COLO829 (cell line): ENCODE measurements around the gene SBNO2.

Experiments
- DNase-seq: peaks from one replicate; pipeline ENCODE4 v3.0.0; 2012; ENCODE audit warnings: low spot score

The SBNO2 gene

DNA sequence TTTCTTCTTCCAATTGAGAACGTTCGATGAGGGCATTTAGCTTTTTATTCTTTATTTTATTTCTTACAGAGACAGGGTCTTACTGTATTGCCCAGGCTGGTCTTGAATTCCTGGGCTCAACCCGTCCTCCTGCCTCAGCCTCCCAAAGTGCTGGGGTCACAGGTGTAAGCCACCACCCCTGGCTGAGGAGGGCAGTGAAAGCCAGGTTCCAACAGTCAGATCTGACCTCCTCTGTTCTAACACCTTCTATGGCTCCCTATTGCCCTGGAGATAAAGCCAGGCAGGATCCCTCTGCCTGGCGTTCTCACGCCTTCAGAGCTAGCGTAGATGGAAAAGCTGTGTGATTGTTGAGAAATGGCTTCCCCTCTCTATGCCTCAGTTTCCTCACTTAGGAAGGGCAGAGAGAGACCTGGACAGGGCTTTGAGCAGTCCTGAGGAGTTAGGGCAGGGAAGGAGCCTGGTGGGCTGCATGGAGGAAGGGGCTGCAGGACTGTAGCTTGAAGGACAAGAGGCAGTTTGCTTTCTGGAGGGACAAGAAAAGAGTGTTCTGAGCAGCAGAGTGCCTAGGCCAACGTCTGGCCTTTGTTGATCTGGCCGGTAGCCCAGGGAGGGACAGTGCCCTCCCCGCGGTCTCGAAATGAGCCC, 101.6 kb downstream of the SBNO2 start:
- DNase-seq = no peak

DNA sequence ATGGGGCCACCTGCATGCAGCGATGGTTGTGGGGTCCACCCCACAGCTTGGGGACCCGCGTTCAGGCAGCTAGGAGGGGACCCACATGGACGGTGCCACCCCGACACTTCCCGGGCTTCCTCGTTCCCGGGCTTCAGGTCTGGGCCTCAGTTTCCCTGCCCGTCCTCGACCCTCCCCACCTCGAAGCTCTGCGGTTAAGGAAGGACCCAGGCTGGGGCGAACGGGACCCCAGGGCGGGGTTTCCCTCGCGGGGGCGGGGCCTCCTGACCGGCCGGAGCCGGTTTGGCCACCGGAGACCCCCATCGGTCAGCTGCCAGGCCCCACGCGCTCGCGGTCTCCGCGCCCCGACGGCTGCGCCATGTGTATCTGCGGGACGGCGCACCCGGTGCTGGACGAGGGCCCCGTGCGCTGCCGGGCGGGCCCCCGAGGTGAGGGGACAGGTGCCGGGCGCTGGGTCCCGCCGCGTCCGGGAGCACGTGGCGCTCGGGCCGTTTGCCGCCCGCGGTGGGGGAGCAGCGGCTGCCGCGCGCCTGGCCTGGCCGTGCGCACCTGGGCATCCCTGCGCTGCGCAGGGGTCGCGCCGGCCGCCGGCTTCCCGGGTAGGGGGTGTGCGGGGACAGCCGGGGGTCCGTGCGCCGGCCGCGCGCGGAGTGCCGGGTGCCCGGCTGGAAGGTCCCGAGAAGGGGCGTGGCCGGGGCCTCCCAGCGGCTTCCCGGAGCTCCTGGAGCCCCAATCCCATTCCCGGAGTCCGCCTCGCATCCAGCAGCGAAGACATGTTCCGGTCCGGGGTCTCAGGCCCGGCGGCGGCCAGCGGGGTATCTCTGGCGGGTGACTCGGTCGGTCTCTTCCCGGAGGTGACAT, 102.9 kb downstream of the SBNO2 start:
- no peak for DNase-seq

DNA sequence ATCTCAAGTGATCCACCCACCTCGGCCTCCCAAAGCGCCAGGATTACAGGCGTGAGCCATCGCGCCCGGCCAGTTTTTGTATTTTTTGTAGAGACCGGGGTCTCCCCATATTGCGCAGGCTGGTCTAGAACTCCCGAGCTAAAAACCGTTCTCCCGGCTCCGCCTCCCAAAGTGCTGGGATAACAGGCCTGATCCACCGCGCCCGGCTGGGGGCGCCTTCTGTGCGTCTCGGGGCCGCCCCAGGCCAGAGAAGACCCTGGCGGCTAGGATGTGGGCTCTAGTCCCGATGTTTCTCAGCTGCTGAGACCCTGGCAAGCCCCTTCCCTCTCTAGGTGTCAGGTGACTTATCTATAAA, 103.5 kb downstream of the SBNO2 start:
- no peak for DNase-seq

DNA sequence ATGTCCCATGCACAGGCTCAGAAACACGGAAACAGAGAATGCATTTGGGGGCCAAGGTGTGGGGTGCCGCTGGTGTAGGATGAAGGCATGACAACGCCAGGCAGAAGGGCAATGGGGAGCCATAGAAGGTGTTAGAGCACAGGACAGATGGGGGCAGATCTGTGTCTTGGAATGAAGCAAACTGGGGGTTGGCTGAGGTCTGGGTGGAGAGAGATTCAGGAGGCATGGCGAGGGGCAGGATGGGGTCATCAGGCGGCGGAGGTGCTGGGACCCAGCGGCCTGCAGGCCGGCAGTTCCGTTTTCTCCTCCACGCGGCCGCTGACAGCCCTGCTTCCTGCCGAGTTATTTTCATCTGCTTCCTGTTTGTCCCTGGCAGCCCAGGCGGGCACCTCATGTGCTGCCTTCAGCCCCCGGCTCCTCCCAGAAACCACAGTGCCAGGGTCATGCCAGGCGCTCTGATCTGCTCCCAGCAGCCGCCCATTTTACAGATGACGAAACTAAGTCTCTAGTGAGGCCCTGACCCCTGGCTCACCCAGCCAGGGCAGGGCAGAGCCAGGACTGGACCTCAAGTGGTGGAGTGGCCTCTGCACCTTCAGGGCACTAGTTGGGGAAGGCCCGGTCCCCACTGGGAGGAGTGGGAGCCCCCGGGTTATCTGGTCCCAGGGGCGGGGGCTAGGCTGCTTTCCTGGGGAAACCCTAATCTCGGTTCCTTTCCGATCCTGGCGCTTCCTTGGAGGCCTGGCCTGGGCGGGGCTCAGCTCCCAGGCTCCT, 104.9 kb downstream of the SBNO2 start:
- no peak for DNase-seq

GRCh38 chr19:1068009-1069001, 105.8 kb downstream of the SBNO2 start:
- no peak for DNase-seq

DNA sequence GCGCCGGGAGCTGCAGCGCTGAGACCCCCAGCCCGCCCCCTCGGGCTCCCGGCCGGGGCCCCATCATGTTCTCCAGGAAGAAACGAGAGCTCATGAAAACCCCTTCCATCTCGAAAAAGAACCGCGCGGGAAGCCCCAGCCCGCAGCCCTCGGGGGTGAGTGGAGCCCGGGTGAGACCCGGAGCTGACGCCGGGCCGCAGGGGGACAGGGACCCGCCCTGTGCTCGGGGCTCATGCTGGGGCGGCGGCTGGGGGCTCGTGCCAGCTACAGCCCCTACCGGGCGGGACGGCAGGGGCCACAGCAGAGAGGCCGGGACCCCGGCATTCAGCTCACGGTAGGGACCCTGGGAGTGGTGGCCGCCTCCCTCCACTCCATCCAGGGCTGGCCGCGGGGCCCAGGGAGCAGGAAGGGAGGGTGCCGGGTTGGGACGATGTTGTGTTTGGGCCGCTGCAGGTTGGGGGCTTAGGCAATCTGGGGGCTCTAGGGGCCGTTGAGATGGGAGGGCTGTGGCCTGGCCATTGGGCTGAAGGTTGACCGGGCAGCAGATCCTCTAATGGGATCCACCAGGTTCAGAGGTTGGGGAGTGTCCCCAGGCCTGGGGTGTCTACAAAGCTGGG, 106.6 kb downstream of the SBNO2 start:
- no peak for DNase-seq

DNA sequence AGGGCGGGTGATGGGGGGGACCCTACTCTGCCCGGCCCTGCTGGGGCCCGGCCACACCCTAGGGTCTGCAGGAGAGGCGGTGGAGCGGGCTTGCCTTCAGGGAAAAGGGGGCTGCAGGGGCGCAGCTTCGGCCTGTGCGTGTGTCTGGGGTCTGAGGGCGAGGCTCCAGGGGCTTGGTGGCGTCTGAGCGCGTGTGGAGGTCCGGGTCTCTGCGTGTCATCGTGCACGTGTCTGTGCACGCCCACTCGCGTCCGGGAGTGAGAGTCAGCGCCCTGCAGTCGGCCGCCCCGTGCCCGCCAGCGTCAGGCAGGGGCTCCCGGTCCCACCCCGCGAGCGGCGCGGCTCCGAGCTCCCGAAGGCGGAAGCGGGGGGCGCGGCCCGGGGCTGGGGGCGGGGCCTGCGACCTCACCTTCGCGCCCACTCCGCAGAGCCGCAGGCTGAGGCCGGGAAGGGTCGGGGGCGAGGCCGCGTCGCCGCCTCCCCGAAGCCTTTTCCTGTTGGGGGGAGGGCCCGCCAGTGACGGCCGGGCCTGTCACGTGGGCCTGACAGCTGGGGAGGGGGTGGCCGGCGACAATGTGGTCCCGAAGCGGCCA, 107.2 kb downstream of the SBNO2 start, which contains the start of gene ARHGAP45:
Gene ARHGAP45 (plus strand): TSS at position 420 of the 593 bp plus-strand sequence. CDS start 239 bp downstream, outside the sequence.
- DNase-seq = no peak

DNA sequence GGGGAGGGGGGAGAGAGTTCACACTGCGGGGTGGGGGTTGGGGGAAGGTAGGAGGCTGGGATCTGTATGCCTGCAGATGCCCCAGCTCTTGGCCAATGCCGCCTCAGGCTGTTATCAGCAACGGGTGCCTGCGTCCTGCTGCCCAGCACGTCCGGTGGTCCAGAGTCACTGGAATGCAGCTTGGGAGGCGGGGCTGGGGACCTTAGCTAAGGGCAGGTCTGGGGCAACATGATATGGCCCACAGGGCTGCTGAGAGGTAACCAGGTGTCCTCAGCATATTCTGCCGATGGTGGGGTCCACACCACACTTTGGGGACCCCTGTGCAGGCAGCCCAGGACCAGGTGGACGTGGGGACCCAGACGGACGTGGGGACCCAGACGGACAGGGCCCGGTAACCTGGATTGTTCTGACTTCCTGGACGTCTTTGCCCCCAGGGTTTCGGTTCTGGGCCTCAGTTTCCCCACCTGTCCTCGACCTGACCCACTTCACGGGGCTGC, 107.8 kb downstream of the SBNO2 start:
- no peak for DNase-seq

DNA sequence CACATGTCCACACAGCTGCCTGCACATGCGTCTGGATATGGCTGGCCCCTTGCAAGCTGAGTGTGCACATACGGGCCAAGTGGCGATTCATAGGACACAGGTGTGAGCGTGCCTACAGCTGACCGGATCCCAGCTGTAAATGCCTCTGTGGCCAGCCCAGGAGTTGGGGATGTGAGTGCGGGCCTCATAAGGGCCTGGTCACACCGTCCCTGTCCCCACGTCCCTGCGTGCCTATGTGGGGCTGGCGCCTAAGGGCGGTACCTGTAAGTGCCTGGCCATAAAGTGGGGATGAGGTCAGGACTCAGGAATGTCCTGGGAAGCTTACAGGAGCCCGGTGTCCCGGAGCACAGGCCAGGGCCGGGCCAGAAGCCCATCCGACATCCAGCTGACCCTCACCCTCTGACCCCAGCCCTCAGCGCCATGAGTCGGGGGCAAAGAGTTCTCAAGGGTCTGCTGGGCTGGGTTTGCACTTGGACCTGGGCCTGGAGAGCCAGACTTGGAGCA, 108.4 kb downstream of the SBNO2 start:
- DNase-seq = no peak

DNA sequence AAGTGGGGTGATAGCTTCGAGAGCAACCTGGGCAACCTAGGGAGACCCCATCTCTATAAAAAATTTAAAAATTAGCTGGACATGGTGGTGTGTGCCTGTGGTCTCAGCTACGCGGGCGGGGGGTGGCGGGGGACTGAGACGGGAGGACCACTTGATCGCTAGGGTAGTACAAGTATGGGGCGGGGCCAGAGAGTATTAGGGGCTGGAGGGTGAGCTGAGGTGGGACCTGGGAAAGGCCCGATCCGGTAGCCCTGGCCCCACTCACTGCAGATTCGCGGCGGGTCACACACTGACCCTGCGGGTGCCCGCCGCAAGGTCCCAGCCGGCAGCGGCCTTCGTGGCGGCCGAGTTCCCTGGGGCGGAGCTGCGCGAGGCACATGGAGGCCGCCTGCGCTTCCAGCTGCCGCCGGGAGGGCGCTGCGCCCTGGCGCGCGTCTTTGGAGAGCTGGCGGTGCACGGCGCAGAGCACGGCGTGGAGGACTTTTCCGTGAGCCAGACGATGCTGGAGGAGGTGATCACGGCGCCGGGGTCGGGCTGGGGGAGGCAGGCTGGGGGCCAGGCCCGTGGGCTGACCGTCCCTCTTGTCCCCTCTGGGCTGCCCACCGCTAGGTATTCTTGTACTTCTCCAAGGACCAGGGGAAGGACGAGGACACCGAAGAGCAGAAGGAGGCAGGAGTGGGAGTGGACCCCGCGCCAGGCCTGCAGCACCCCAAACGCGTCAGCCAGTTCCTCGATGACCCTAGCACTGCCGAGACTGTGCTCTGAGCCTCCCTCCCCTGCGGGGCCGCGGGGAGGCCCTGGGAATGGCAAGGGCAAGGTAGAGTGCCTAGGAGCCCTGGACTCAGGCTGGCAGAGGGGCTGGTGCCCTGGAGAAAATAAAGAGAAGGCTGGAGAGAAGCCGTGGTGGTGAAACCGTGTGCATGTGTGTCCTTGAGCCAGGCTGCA, 109.1 kb downstream of the SBNO2 start:
- DNase-seq = no peak

DNA sequence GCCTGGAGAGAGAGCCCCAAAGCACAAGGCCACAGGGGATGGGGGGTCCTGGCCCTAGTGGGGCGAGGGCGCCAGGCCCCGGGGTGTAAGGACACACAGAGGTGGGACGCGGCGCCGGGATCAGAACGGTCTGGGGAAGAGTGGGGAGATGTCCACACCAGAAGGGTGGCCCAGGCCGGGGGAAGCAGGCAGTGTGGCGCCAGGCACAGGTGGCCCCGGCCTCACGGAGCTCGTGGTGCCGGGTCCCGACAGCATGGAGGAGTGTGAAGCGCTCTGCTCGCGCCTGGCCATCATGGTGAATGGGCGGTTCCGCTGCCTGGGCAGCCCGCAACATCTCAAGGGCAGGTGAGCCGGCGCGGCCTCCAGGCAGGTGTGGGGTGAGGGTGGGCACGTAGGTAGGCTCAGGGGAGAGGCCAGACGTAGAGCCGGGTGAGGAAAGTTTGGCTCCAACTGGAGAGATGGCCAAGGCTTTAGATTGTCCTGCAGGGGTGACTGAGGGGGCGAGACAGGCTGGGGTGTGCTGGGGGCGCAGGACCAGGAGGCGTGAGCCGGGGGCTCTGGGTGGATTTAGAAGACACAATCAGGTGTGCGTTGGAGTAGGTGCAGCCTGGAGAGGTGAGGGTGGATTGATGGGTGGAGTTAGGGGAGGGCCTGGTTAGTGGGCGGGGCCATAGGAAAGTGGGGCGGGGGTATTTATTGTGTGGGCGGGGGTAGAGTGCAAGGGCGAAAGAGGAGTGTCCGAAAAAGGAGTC, 110.0 kb downstream of the SBNO2 start:
- DNase-seq = no peak

- peak; percentile 60 for DNase-seq
These were observed 110.8 kb downstream of the SBNO2 start for GRCh38 chr19:1063030-1063908.

DNA sequence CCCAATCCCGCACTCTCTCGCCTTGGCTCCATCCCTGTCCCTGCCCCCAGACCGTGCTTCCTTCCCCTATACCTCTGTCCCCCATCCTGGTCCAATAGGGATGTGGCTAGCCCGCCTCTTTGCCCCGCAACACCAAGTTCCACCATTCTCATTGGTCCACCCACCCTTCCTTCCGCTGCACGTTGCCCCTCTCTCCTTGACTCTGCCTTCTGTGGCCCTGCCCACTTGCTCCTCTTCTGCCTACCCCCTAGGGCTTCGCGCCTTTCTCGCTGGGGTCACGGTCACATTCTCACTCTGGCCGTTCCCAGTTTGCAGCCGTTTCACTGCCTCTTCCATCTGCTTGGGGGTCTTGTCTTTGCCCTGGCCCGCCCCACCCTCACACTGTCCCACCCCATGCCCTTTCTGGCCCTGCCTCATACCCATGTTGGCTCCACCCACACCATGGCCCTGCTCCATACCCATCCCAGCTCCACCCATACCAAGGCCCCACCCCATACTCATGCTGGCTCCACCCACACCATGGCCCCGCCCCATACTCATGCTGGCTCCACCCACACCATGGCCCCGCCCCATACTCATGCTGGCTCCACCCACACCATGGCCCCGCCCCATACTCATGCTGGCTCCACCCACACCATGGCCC, 111.6 kb downstream of the SBNO2 start:
- DNase-seq = no peak

GRCh38 chr19:1061987-1062386, 112.1 kb downstream of the SBNO2 start:
- no peak for DNase-seq

GRCh38 chr19:1060689-1061088, 113.4 kb downstream of the SBNO2 start:
- no peak for DNase-seq

- DNase-seq = no peak
These were observed 116.0 kb downstream of the SBNO2 start for GRCh38 chr19:1058112-1058511.
